ENCODE measurements around the gene WDR6.

The WDR6 gene

DNA sequence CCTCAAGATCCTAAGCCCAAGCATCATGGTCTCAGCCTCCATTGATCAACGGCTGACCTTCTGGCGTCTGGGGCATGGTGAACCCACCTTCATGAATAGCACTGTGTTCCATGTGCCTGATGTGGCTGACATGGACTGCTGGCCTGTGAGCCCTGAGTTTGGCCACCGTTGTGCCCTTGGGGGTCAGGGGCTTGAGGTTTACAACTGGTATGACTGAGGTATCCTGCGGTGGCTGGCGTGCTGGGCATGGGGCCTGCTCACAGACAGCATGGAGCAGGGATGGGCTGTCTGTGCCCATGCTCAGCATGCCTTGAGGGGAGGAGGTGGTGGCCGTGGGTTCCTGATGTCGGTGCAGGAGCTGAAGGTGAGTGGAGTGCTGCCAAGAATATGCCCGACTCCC lies 7.9 kb downstream of the WDR6 start:
- no peak for TF ChIP-seq CTCF (conservative IDR thresholded peaks at IDR 0.05; ENCODE audit: low read depth, low read length)
- H3K4me3 ChIP-seq (IDR thresholded peaks at IDR 0.05; ENCODE audit: insufficient read depth, low read depth, low read length): no peak overlapping the region
- H3K27me3 ChIP-seq (ENCODE audit: insufficient read depth, low read depth): no peaks in the 10 kb centered on the region
- no peak overlapping the region for H3K27ac ChIP-seq
- no peak overlapping the region for H3K4me2 ChIP-seq
- H4K20me1 ChIP-seq (ENCODE audit: insufficient read depth): no peaks in the 10 kb centered on the region
- no peak overlapping the region for H3K9ac ChIP-seq
- peaks cover 8% of the 10 kb centered on the region; the same call in 1 of the 2 replicates for H3K79me2 ChIP-seq (ENCODE audit: insufficient read depth, low read depth)
- H3K4me1 ChIP-seq (ENCODE audit: low read depth, poor library complexity, severe bottlenecking): peaks cover 13% of the 10 kb centered on the region
- H3K36me3 ChIP-seq (ENCODE audit: insufficient read depth): no peaks in the 10 kb centered on the region
- H2AFZ ChIP-seq (ENCODE audit: low read depth): no peak overlapping the region

GRCh38 chr3:49015765-49016164 lies 8.6 kb downstream of the WDR6 start:
- no peak overlapping the region for H2AFZ ChIP-seq (ENCODE audit: low read depth)
- no peak overlapping the region for H3K27ac ChIP-seq
- no peaks in the 10 kb centered on the region for H3K36me3 ChIP-seq (ENCODE audit: insufficient read depth)
- peaks cover 8% of the 10 kb centered on the region; the same call in 1 of the 2 replicates for H3K79me2 ChIP-seq (ENCODE audit: insufficient read depth, low read depth)
- peaks cover 13% of the 10 kb centered on the region for H3K4me1 ChIP-seq (ENCODE audit: low read depth, poor library complexity, severe bottlenecking)
- no peak overlapping the region for H3K4me2 ChIP-seq
- no peaks in the 10 kb centered on the region for H3K27me3 ChIP-seq (ENCODE audit: insufficient read depth, low read depth)
- H4K20me1 ChIP-seq (ENCODE audit: insufficient read depth): no peaks in the 10 kb centered on the region
- no peak overlapping the region for H3K4me3 ChIP-seq (IDR thresholded peaks at IDR 0.05; ENCODE audit: insufficient read depth, low read depth, low read length)
- H3K9ac ChIP-seq: no peak overlapping the region
- no peak for TF ChIP-seq CTCF (conservative IDR thresholded peaks at IDR 0.05; ENCODE audit: low read depth, low read length)

GRCh38 chr3:49016414-49017228 lies 9.4 kb downstream of the WDR6 start:
- Histone ChIP-seq H3K79me2 (ENCODE audit: insufficient read depth, low read depth) (peaks cover 8% of the 10 kb centered on the region; the same call in 1 of the 2 replicates), H3K4me2 (peak overlapping the region; percentile 53; the same call in 1 of the 2 replicates), H3K36me3 (ENCODE audit: insufficient read depth) (no peaks in the 10 kb centered on the region), H3K9ac (no peak overlapping the region), H3K27ac (no peak overlapping the region), H3K4me1 (ENCODE audit: low read depth, poor library complexity, severe bottlenecking) (peaks cover 13% of the 10 kb centered on the region), H3K27me3 (ENCODE audit: insufficient read depth, low read depth) (no peaks in the 10 kb centered on the region), H4K20me1 (ENCODE audit: insufficient read depth) (no peaks in the 10 kb centered on the region), H3K4me3 (IDR thresholded peaks at IDR 0.05; ENCODE audit: insufficient read depth, low read depth, low read length) (no peak overlapping the region), H2AFZ (ENCODE audit: low read depth) (no peak overlapping the region)
- TF ChIP-seq CTCF (conservative IDR thresholded peaks at IDR 0.05; ENCODE audit: low read depth, low read length): no peak

DNA sequence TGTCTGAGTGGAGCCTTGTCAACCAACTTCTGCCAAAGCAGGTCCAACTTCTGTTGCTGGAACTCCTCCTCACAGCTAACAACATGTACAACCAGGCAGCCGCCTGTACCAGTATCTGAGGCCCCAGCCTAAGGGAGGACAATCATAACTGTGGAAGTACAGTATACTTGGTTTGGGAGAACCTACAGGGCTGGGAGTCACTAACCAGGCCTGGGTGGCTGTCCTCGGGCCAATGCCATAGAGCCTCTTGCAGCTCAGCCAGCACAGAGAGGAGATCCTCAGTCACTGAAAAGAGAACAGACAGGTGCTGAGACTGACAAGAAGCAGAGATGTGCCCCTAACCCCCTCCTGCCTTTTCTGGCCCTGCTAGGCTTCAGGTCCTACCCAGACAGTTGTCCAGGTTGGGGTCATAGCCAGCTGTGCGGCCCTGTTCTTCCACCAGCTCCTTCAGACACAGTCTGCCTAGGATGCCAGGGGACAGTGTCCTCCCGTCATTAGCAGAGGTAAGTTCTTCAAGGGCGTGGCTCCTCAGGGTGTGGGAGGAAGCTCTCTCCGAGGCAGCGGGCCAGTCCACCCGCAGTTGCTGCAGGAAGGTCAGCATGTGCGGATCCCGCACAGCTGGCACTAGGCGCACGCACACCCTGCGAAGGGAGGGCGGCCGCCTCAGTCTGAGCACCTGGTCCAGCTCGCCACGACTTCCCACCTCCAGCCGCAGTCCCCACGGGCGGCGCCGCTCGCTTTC lies 10.2 kb downstream of the WDR6 start:
- Histone ChIP-seq H3K27me3 (ENCODE audit: insufficient read depth, low read depth) (no peaks in the 10 kb centered on the region), H3K4me2 (peak overlapping the region; percentile 53), H3K27ac (no peak overlapping the region), H3K4me3 (IDR thresholded peaks at IDR 0.05; ENCODE audit: insufficient read depth, low read depth, low read length) (no peak overlapping the region), H3K36me3 (ENCODE audit: insufficient read depth) (no peaks in the 10 kb centered on the region), H4K20me1 (ENCODE audit: insufficient read depth) (no peaks in the 10 kb centered on the region), H3K9ac (no peak overlapping the region; the same call in 1 of the 2 replicates), H2AFZ (ENCODE audit: low read depth) (peak overlapping the region; percentile 30; the same call in 1 of the 2 replicates), H3K79me2 (ENCODE audit: insufficient read depth, low read depth) (peaks cover 10% of the 10 kb centered on the region; the same call in 1 of the 2 replicates), H3K4me1 (ENCODE audit: low read depth, poor library complexity, severe bottlenecking) (peaks cover 13% of the 10 kb centered on the region)
- no peak for TF ChIP-seq CTCF (conservative IDR thresholded peaks at IDR 0.05; ENCODE audit: low read depth, low read length)
